HG03095 (cell line): ENCODE results near the gene CDKN2B-AS1.
"Not testable (repeated sequence)": the region's sequence is repeated elsewhere in the genome, so short reads cannot be mapped to it uniquely, and the experiment has no call there.

ENCODE experiments used
- ATAC-seq: cut with Tn5 transposase; IDR thresholded peaks from one replicate; pipeline ENCODE4 v1.9.1; 2021; ENCODE audit warnings: moderate library complexity; ENCODE audit not compliant: unreplicated experiment

The CDKN2B-AS1 gene

GRCh38 chr9:21994556-21995005 lies at the start of gene CDKN2B-AS1:
TSS of gene CDKN2B-AS1 (plus strand) at chr9:21994791.
- ATAC-seq, result peak; percentile 42

- ATAC-seq, result no peak
Measured at GRCh38 chr9:21945606-21946005, 49.0 kb upstream of the CDKN2B-AS1 start.

GRCh38 chr9:21958833-21959232 lies 35.8 kb upstream of the CDKN2B-AS1 start:
- ATAC-seq, result no peak

- not testable (repeated sequence) for ATAC-seq
Measured at GRCh38 chr9:21959268-21959667, 35.3 kb upstream of the CDKN2B-AS1 start.

- no peak for ATAC-seq
Measured at GRCh38 chr9:21961569-21961968, 33.0 kb upstream of the CDKN2B-AS1 start.

GRCh38 chr9:21964925-21965385 lies 29.6 kb upstream of the CDKN2B-AS1 start:
- ATAC-seq, result peak; percentile 65

- ATAC-seq, result peak; percentile 88
Measured at GRCh38 chr9:21965401-21965951, 29.1 kb upstream of the CDKN2B-AS1 start.

GRCh38 chr9:21966140-21966851 lies 28.3 kb upstream of the CDKN2B-AS1 start:
- ATAC-seq, result no peak

GRCh38 chr9:21967169-21967568 lies 27.4 kb upstream of the CDKN2B-AS1 start:
- no peak for ATAC-seq

GRCh38 chr9:21967702-21968101 lies 26.9 kb upstream of the CDKN2B-AS1 start:
- no peak for ATAC-seq

- no peak for ATAC-seq
Measured at GRCh38 chr9:21968331-21969010, 26.1 kb upstream of the CDKN2B-AS1 start.

- no peak for ATAC-seq
Measured at GRCh38 chr9:21969011-21969940, 25.3 kb upstream of the CDKN2B-AS1 start.

GRCh38 chr9:21969951-21970799 lies 24.4 kb upstream of the CDKN2B-AS1 start:
- ATAC-seq, result no peak

- ATAC-seq, result no peak
Measured at GRCh38 chr9:21970800-21971640, 23.6 kb upstream of the CDKN2B-AS1 start.

GRCh38 chr9:21972361-21972760 lies 22.2 kb upstream of the CDKN2B-AS1 start:
- ATAC-seq, result no peak

- ATAC-seq, result no peak
Measured at GRCh38 chr9:21974343-21974721, 20.3 kb upstream of the CDKN2B-AS1 start.

- peak; percentile 61 for ATAC-seq
Measured at GRCh38 chr9:21974722-21975409, 19.7 kb upstream of the CDKN2B-AS1 start.

- no peak for ATAC-seq
Measured at GRCh38 chr9:21976334-21976875, 18.2 kb upstream of the CDKN2B-AS1 start.
